GM04504 (cell line): ENCODE data around the gene USP31.
A peak's percentile ranks its signal among the peaks of the same experiment; 100 is the strongest.

Experiments used
- DNase-seq: peaks from one replicate; pipeline ENCODE4 v3.0.0-alpha.2; 2012; ENCODE audit warnings: low read depth

USP31 gene, protein sequence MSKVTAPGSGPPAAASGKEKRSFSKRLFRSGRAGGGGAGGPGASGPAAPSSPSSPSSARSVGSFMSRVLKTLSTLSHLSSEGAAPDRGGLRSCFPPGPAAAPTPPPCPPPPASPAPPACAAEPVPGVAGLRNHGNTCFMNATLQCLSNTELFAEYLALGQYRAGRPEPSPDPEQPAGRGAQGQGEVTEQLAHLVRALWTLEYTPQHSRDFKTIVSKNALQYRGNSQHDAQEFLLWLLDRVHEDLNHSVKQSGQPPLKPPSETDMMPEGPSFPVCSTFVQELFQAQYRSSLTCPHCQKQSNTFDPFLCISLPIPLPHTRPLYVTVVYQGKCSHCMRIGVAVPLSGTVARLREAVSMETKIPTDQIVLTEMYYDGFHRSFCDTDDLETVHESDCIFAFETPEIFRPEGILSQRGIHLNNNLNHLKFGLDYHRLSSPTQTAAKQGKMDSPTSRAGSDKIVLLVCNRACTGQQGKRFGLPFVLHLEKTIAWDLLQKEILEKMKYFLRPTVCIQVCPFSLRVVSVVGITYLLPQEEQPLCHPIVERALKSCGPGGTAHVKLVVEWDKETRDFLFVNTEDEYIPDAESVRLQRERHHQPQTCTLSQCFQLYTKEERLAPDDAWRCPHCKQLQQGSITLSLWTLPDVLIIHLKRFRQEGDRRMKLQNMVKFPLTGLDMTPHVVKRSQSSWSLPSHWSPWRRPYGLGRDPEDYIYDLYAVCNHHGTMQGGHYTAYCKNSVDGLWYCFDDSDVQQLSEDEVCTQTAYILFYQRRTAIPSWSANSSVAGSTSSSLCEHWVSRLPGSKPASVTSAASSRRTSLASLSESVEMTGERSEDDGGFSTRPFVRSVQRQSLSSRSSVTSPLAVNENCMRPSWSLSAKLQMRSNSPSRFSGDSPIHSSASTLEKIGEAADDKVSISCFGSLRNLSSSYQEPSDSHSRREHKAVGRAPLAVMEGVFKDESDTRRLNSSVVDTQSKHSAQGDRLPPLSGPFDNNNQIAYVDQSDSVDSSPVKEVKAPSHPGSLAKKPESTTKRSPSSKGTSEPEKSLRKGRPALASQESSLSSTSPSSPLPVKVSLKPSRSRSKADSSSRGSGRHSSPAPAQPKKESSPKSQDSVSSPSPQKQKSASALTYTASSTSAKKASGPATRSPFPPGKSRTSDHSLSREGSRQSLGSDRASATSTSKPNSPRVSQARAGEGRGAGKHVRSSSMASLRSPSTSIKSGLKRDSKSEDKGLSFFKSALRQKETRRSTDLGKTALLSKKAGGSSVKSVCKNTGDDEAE (N-terminal part only)

DNA sequence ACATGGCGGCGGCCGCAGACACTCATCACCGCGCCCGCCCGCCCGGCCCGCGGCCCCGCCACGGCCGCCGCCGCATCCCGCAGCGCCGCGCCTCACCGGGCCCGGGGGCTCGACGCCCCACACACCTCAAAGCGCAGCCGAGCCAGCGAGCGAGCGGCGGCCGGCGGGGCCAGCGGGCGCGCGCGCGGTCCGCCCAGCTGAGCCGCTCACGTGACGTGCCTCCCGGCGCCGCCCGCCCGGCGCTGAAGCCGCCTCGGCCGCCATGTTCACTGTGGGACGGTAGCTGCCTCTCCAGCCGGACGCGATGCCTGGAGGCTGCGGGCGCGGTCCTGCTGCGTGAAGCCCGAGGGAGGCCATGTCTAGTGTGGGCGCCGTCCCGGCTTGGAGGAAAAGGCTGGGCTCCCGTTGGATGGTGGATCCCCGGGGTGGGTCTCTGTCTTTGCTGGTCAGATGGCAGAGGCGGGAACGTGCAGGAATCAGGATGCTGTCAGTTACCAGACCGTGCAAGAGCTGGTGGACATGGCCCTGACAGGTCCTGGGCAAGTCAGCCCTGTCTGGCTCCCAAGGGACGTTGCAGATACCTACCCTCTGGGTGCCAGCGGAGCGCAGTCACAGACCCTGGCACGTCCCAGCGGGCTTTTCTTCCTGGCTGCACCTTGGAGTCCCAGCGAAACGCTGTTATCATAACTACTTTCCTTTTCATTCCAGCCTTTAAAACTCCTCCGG is at the start of gene USP31:
TSS of gene USP31 (minus strand) at position 186 of the 726 bp plus-strand sequence. CDS start at position 4, 182 bp downstream.
- peak; percentile 89 for DNase-seq

DNA sequence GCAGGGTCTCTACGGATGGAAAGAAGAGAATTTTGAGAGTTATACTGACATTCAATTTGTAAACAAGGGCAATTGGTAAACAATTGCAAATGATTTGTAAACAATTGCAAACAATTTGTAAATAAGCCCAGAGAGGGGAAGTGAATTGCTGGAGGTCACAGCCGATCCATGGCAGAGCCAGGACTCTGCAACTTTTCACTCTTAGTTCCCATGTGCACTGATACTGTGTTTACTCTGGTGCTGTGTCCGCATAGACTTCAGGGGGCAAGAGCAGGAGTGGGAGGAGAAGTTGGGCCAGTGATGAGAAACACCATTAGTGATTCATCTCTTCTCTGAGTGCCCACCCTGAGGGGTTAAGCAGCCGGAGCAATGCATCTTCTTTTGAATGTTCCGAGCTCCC is 47.3 kb upstream of the USP31 start:
- no peak for DNase-seq

GRCh38 chr16:23195366-23195978 is 46.2 kb upstream of the USP31 start:
- no peak for DNase-seq

DNA sequence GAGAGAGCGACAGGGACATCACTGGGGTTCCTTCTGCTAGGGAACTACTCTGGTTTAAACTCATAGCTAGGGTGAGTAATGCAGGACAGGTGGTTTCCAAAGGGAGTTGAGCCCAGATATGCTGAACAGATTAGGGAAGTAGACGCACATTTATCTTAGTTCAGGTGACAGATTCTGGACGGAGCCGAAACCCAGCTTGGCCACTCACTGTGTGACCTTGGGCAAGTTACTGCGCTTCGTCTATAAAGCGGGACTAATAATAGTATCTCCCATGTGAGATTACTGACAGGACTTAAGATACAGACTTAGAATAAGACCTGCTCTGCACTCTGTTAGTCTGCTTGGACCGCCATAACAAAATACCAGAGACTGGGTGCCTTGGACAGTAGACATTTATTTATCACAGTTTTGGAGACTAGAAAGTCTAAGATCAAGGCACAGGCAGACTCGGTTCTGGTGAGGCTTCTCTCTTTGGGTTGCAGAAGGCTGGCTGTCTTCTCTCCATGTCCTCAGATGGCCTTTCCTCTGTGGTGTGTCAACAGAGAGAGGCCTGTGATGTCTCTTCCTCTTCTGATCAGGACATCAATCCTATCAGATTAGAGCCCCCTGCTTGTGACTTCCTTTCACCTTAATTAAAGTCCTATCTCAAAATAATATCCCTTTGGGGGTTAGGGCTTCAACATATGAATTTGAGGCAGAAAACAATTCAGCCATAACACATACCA is 45.4 kb upstream of the USP31 start:
- DNase-seq = no peak

DNA sequence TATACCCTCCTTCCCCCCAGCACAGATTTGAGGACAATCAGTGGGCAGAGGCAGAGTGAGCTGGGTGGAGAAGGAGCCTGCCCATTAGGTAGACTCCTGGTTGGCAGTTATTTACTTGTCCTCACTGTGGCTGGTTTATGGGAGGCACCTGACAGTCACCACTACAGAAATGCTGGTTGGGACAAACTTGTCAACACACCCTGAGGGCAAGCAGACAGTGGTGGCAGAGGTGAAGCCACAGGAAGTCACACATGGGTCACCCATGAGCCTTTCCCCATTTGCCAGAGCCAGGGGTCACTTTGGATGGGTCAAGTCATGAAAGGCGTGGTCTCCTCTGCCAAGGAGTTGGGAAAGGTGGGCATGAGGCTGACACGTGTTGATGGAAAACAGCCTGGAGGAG is 39.7 kb upstream of the USP31 start:
- DNase-seq = no peak

GRCh38 chr16:23187341-23187740 is 38.1 kb upstream of the USP31 start:
- DNase-seq = no peak

- no peak for DNase-seq
Observed at GRCh38 chr16:23186171-23186570, 36.9 kb upstream of the USP31 start.

DNA sequence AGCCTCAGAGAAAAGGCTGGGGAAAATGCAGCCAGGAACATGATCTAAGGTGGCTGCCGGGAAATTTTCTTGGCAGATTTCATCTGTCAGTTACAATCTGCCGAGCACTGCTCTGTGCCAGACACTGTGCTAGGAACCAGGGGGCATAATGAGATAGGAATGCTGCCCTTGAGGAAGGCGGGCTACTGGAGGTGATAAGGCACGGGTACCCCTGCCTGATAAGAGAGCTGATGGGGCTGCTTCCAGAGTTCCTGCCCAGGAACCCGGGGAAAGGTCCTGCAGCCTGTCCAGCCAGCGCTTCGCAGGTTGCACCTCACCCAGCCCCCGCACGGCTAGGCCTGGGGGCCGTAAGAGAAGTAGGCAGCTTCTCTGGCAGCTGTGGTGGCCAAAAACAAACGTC is 36.4 kb upstream of the USP31 start:
- DNase-seq = no peak

DNA sequence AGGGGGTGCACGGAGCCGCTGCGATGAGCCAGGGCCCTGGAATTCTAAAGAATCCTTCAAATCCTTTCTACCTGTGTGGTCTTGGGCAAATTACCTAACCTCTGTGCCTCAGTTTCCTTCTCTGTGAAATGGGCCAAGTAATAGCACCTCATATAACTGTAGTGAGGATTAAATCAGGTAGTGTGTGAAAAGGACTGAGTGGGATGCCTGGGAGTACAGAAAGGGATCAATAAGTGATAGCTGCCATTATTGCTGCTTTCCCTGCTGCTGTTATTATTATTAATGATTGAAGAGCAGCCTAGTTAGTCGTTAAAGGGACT is 34.3 kb upstream of the USP31 start:
- no peak for DNase-seq

DNA sequence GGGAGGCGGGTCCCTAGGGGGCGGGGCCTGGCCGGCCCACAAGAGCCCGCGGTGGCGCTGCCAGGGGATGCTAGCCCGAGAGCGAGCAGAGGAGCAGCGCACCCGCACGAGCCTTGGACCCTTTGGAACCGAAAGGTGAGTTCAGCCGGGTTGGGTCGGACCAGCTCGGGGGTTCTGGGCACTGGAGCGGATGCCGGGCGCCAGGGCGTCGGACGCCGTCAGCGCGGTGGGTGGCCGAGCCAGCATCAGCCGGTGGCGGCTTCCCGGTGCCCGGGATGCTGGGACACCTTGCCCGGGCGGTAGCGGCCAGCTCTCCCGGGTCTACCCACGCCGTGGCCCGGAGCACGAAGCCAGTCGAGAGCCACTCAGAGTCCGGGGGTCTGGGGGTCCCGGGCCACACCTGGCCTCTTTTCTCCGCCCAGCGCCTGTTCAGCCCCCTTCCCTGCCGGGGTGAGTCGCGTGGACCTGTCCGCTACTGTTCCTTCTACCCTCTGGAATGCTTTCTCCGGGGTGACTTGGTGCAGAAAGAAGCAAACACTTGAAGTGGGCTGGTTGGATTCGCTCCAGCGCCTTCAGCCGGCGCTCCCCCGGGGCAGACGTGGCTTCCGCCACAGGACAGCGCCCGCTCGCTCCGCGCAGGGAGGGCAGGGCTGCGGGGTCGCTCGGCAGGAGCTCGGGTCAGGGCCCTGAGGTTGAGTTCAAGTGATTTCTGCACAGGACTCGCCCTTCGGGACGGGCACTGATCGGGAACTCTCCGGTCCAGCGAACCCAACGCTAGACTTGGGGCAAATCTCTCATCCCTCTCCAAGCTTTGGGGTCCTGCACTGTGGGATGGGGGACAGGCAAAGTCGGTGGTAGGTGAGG is 33.7 kb upstream of the USP31 start, which contains the start of gene SCNN1G:
TSS of gene SCNN1G (plus strand) at position 67 of the 864 bp plus-strand sequence. CDS start 3,527 bp downstream, outside the sequence.
- DNase-seq = no peak

DNA sequence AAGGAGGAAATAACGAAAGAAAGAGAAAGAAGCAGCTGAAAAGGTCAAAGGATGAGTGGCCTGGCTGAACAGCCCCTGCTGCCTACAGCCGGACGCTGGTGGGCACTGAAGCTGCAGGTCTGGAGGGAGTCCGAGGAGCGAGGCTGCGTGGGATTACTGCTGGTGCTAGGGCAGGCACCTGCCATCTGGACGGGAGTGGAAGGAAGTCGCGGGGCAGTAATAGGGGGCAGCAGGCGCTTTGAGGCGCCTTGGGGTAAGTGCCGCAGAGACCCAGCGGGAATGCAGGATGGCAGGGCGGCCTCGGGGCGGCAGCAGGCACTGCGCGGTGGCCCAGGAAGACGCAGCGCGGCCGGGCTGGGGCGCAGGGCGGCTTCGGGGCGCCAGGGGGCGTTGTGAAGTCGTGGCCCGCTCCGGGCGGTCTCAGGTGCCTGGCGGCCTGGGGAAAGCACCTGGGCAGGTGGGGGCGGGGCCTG is 33.0 kb upstream of the USP31 start:
- peak; percentile 10 for DNase-seq

GRCh38 chr16:23181506-23181905 is 32.3 kb upstream of the USP31 start:
- no peak for DNase-seq

DNA sequence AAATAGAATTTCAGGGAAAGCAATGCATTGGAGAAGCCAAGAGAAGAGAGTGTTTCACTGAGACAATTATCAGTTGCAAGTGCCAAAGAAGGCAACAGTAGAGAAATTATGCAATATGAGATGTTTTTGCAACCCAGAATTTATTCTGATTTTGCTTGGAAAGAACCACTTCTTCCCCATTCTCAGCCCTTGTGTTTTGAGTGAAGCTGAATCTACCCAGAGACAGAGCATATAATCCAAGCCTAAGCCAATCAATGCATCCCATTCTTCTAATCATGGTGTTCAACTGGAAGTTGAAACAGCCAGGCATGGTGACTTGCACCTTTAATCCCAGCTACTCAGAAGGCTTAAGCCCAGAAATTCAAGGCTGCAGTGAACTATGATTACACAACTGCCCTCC is 26.4 kb upstream of the USP31 start:
- no peak for DNase-seq

- DNase-seq = no peak
Observed at GRCh38 chr16:23174622-23175021, 25.4 kb upstream of the USP31 start.

DNA sequence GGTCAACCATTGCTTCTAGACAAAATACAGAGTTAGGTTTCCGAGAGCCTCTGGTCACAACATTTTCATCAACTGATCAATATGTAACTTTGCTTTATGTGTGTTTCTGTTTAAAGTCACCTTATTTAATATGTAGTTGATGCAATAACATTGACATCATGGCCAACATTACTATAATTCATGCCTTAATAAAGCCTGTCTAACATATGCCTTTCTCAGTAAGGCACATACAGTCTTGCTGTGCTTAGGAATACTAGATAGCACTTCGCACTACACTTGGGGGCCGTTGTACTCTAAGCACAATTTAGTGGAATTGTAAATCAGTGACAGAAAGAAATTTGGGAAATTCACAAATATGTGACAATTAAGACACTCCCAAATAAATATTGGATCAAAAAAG is 23.7 kb upstream of the USP31 start:
- DNase-seq = no peak

DNA sequence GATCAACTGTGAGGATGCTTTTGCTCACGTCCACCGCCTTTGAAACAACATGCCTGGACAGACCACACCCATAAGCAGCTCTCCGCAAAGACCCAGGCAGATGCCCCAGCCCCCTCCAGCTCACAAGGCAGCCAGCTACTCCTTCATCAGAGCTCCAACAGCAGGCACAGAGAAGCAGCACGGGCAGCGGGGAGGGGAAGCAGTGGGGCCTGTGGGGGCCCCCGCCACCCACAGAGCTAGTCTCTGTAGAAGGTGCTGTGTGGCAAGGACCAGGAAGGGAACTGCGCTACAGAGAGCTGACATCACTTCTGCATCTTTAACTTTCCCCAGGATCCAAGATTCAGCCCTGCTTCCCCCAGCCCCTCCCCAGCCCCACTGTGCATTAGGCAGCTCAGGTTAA is 23.3 kb upstream of the USP31 start:
- DNase-seq = no peak

GRCh38 chr16:23164736-23165135 is 15.5 kb upstream of the USP31 start:
- no peak for DNase-seq

GRCh38 chr16:23163921-23164320 is 14.7 kb upstream of the USP31 start:
- no peak for DNase-seq

GRCh38 chr16:23160574-23160973 is 11.3 kb upstream of the USP31 start:
- no peak for DNase-seq
